Ectodermal cell (in vitro differentiated cells): Measurements from ENCODE around the gene VPS16.
"Not testable (repeated sequence)": the region's sequence is repeated elsewhere in the genome, so short reads cannot be mapped to it uniquely, and the experiment has no call there.

ENCODE experiments used
- H3K27ac ChIP-seq: 2 replicates; pipeline ENCODE4 v1.7.0; 2013; ENCODE audit warnings: mild to moderate bottlenecking, low read depth, low read length; ENCODE audit not compliant: insufficient read depth, poor library complexity, severe bottlenecking
- H3K27me3 ChIP-seq: 2 replicates; pipeline ENCODE4 v1.7.0; 2013; ENCODE audit warnings: mild to moderate bottlenecking, low read length; ENCODE audit not compliant: insufficient read depth, control insufficient read depth, poor library complexity, severe bottlenecking
- H3K36me3 ChIP-seq: one replicate; pipeline ENCODE4 v1.7.0; 2013; ENCODE audit warnings: low read length; ENCODE audit not compliant: control insufficient read depth, insufficient read depth
- H3K4me1 ChIP-seq: one replicate; pipeline ENCODE4 v1.7.0; 2013; ENCODE audit warnings: low read length; ENCODE audit not compliant: control insufficient read depth, insufficient read depth
- H3K4me3 ChIP-seq: 2 replicates; pipeline ENCODE4 v1.7.0; 2013; ENCODE audit warnings: low read depth, low read length, control low read depth; ENCODE audit not compliant: insufficient read depth
- H3K9me3 ChIP-seq: 2 replicates; pipeline ENCODE4 v1.7.0; 2013; ENCODE audit warnings: mild to moderate bottlenecking, low read length, moderate library complexity; ENCODE audit not compliant: control insufficient read depth
- WGBS, 2 experiments: methylation state at CpG; one replicate each; pipeline ENCODE4 v1.1.7; 2013; ENCODE audit warnings: missing lambda C conversion rate in 2 of 2; 5-methylcytosine and 5-hydroxymethylcytosine counted together

VPS16 gene

DNA sequence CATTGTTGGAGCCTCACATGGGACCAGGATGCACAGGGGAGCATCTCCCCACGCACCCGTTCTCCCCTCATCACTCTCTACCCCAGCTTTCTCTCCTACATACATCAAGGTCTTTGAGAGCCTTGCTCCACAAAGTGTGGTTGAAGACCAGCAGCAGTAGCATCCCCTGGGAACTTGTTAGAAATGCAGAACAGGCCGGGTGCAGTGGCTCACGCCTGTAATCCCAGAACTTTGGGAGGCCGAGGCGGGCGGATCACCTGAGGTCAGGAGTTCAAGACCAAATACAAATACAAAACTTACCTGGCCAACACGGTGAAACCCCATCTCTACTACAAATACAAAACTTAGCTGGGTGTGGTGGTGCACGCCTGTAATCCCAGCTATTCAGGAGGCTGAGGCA is 32.6 kb upstream of the VPS16 start:
- not testable (repeated sequence) for H3K36me3 ChIP-seq, H3K9me3 ChIP-seq, H3K4me1 ChIP-seq, H3K4me3 ChIP-seq, H3K27ac ChIP-seq
- WGBS, 2 experiments, result 88 to 92% methylated on average over 7 of the region's 9 CpGs
- H3K27me3 ChIP-seq, result peaks cover 45% of the 10 kb centered on the region

DNA sequence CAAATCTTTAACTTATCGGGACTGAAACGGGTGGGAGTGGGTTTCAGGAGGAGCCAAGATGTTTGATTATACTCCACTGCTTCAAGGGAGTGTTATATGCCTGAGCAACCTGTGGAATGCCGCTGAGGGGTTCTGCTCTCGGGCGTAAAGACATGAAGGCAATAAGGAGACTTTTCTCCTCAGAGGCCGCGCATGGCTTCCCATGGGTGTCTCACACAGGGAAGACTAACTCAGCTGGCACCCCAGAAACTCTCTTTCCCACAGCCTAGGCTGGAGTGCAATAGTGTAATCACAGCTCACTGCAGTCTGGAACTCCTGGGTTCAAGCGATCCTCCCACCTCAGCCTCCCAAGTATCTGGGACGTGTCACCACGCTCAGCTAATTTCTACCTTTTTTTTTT is 30.9 kb upstream of the VPS16 start:
- H3K4me3 ChIP-seq, result no peak overlapping the region
- no peaks in the 10 kb centered on the region for H3K9me3 ChIP-seq
- peaks cover 28% of the 10 kb centered on the region for H3K27me3 ChIP-seq
- WGBS, 2 experiments, result 87% methylated on average over 10 of the region's 10 CpGs
- no peaks in the 10 kb centered on the region for H3K4me1 ChIP-seq
- no peak overlapping the region for H3K27ac ChIP-seq
- H3K36me3 ChIP-seq, result no peaks in the 10 kb centered on the region

DNA sequence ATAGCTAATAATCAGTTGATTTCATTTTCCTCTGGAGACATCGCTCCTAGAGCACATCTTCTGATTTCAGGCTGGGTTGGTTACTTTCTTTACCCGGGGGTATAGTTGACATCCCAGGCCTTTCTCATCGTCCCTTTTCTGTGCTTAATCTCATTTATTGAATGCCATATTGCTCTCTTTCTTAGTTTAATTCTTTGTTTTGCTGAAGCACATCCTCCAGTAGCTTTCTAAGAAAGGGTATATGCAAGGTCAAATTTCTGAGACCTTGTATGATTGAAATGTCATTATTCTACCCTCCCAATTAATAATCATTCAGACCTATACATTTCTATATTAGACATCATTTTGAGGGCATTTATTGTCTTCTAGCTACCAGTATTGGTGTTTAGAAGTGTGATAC is 28.4 kb upstream of the VPS16 start:
- no peak overlapping the region for H3K27ac ChIP-seq
- H3K4me1 ChIP-seq, result no peaks in the 10 kb centered on the region
- H3K9me3 ChIP-seq, result no peaks in the 10 kb centered on the region
- H3K27me3 ChIP-seq, result peaks cover 3% of the 10 kb centered on the region
- WGBS, 2 experiments, result 75 to 79% methylated on average over 3 of the region's 3 CpGs
- no peaks in the 10 kb centered on the region for H3K36me3 ChIP-seq
- H3K4me3 ChIP-seq, result no peak overlapping the region

DNA sequence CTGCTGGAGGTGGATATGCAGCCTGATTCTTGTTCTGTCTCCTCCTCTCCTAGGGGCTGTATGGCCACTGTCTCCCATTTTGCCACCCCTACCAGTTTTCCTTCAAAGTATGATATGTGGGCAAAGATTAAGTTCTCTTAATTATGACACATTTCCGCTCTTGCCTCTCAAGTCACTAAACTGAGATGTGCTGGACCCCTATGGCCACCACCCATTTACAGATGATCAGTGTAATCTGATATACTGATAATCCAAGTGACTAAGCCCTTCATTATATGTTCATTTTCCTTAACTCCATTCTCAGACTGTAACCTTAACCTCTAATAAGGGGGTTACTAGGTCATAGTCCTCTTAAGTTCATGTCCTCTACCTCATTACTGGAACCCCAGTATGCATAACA is 26.5 kb upstream of the VPS16 start:
- 100% methylated on average over 1 of the region's 1 CpG for WGBS, 2 experiments
- H3K9me3 ChIP-seq, result no peaks in the 10 kb centered on the region
- no peaks in the 10 kb centered on the region for H3K4me1 ChIP-seq
- H3K4me3 ChIP-seq, result no peak overlapping the region
- H3K27ac ChIP-seq, result no peak overlapping the region
- H3K27me3 ChIP-seq, result no peaks in the 10 kb centered on the region
- no peaks in the 10 kb centered on the region for H3K36me3 ChIP-seq

DNA sequence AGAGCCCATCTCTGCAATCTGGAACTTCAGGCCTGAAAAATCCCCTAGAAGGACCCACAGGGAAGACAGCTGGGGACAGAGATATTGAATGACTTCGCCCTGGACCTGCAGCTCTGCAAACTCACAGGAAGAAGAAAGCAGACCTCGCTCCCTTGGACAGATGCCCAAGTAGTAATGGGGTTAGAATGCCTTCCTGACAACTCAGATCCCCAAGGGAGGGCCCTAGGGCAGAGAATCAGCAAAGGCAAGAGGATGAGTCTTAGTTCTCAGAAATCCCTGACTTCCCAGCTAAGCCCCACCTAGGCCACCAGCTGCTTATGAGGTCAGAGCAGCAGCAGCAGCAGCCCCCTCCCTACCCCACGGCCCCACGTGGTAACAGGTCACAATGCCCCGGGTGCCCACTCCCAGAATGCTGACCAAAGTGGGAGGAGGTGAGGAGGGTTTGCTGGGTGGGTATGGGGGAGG is 25.9 kb upstream of the VPS16 start, which contains the start of gene C20orf141:
Gene C20orf141, plus strand, starts transcription at position 401 of the 465 bp plus-strand sequence. CDS start 198 bp downstream, outside the sequence.
- Histone ChIP-seq H3K4me1 (no peaks in the 10 kb centered on the region), H3K4me3 (no peak within 1 kb of the TSS), H3K36me3 (no peaks in the 10 kb centered on the region), H3K9me3 (no peaks in the 10 kb centered on the region), H3K27me3 (no peaks in the 10 kb centered on the region), H3K27ac (no peak within 1 kb of the TSS)
- 59 to 61% methylated on average over 5 of the region's 5 CpGs for WGBS, 2 experiments

DNA sequence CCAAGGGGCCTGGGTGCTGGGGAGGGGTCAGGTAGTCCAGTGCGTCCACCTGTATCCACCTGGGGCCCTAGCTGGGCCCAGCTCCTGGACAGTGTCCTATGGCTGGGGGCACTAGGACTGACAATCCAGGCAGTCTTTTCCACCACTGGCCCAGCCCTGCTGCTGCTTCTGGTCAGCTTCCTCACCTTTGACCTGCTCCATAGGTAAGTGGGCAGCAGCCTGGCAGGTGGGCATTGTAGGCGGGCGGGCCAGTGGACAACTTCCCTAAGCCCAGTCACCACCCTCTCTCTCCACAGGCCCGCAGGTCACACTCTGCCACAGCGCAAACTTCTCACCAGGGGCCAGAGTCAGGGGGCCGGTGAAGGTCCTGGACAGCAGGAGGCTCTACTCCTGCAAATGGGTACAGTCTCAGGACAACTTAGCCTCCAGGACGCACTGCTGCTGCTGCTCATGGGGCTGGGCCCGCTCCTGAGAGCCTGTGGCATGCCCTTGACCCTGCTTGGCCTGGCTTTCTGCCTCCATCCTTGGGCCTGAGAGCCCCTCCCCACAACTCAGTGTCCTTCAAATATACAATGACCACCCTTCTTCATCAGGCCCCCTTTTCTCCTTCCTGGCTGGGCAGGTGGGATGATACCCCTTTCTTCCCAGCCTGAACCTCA is 25.2 kb upstream of the VPS16 start:
- 86 to 89% methylated on average over 8 of the region's 8 CpGs for WGBS, 2 experiments
- no peak overlapping the region for H3K27ac ChIP-seq

DNA sequence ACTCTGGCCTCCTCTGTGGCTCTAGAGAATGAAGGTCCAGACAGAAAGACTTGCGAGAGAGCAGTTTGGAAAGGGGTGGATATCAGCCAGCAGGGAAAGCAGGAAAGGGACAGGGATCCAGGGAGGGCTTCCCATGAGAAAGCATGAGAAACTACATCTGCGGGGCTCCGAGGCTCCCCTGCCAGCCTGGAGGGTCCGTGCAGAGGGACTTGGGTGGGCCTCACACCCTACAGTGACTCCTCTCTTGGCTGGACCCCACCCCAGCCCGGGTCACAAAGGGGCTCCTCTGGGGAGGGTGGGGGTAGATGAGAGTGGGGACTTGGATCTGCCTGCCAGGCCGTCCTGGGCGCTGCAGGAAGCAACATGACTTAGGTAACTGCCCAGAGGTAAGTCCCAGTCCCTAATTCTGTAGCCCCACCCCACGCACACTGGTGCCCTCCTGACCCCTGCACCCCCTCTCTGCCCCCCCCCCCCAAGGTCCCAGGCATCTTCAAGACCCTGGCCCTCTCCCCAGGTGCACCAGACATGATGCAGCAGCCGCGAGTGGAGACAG is 24.4 kb upstream of the VPS16 start, which contains the start of gene TMEM239:
Gene TMEM239, plus strand, starts transcription at position 335 of the 553 bp plus-strand sequence. Its CDS starts 191 bp downstream, at position 526.
- Histone ChIP-seq H3K4me1 (no peaks in the 10 kb centered on the region), H3K4me3 (no peak within 1 kb of the TSS), H3K27me3 (peaks cover 14% of the 10 kb centered on the region), H3K36me3 (no peaks in the 10 kb centered on the region), H3K9me3 (no peaks in the 10 kb centered on the region), H3K27ac (no peak within 1 kb of the TSS)
- WGBS, 2 experiments, result 84 to 85% methylated on average over 10 of the region's 10 CpGs

More for the DNA sequence above, 25.2 kb upstream of the VPS16 start:
- H3K27me3 ChIP-seq, result peaks cover 7% of the 10 kb centered on the region
- no peaks in the 10 kb centered on the region for H3K9me3 ChIP-seq
- no peaks in the 10 kb centered on the region for H3K36me3 ChIP-seq
- H3K4me1 ChIP-seq, result no peaks in the 10 kb centered on the region
- no peak overlapping the region for H3K4me3 ChIP-seq

DNA sequence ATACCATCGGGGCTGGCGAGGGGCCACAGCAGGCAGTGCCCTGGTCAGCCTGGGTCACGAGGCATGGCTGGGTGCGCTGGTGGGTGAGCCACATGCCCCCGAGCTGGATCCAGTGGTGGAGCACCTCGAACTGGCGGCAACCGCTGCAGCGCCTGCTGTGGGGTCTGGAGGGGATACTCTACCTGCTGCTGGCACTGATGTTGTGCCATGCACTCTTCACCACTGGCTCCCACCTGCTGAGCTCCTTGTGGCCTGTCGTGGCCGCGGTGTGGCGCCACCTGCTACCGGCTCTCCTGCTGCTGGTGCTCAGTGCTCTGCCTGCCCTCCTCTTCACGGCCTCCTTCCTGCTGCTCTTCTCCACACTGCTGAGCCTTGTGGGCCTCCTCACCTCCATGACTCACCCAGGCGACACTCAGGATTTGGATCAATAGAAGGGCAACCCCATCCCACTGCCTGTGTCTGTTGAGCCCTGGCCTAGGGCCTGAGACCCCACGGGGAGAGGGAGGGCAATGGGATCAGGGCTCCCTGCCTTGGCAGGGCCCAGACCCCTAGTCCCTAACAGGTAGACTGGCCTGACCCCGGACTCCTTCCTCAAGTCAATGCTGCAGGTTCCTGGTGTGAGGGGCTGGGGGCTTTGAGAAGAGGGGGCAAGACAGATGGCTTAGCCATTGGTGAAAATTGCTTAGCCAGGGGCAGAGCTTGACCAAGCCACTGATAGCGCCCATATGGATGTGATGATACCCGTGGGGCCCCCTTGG is 23.8 kb upstream of the VPS16 start:
- no peaks in the 10 kb centered on the region for H3K9me3 ChIP-seq
- H3K4me1 ChIP-seq, result no peaks in the 10 kb centered on the region
- no peaks in the 10 kb centered on the region for H3K36me3 ChIP-seq
- H3K27me3 ChIP-seq, result peaks cover 21% of the 10 kb centered on the region
- no peak overlapping the region for H3K27ac ChIP-seq
- 83 to 84% methylated on average over 20 of the region's 20 CpGs for WGBS, 2 experiments
- no peak overlapping the region for H3K4me3 ChIP-seq

DNA sequence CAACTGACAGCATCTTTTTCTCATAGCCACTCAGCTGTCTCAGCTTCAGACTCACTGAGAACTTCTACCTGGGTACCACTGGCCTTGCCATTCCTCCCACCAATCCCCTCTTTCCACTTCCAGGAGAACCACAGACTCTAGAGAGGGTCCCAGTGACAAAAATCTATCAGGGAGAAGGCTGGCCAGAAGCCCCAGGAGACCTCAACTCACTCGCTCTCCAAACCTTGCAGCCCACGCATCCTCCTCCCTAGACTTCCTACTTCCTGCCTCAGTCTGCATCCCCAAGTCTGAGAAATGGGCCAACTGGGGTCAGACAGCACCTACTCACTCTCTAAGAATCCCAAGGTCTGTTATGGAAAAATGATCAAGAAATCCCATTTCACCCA is 23.2 kb upstream of the VPS16 start:
- Histone ChIP-seq H3K9me3 (no peaks in the 10 kb centered on the region), H3K27ac (no peak overlapping the region), H3K4me3 (no peak overlapping the region), H3K27me3 (peaks cover 27% of the 10 kb centered on the region), H3K4me1 (no peaks in the 10 kb centered on the region), H3K36me3 (no peaks in the 10 kb centered on the region)
- WGBS, 2 experiments, result 83 to 97% methylated on average over 2 of the region's 2 CpGs

DNA sequence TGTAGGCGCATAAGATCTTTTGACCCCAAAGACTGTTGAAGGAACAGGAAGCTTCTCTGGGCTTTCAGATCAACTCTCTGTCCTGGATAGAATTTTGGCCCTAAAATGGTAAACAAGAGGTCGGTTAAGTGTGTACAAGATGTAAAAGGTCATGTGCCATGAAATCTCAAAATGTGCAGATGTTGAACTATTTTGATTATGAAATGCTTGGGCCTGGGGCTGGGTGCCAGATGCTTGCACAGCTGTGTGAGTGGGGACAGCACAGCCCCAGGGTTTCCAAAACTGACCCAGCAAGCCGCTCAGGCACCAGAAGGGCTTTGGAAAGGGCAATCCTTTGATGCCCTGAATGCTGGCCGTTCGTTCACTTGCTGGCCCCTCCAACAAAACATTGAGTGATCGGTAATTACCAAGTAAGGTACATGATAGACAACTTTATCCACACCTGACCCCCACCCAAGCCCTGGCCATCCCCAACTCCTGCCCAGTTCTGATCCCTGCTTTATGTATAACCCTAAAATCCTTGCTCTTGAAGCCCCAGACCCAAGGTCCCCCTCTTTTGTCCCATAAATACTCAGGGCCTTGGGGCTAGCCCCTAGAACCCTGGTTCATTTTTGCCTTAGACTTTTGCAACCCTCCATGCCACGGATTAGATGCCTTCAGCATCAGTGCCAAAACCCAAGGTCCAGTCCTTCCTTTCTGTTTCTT is 22.5 kb upstream of the VPS16 start:
- no peaks in the 10 kb centered on the region for H3K9me3 ChIP-seq
- H3K27me3 ChIP-seq, result peaks cover 28% of the 10 kb centered on the region
- no peak overlapping the region for H3K27ac ChIP-seq
- no peak overlapping the region for H3K4me3 ChIP-seq
- no peaks in the 10 kb centered on the region for H3K36me3 ChIP-seq
- 92 to 96% methylated on average over 7 of the region's 7 CpGs for WGBS, 2 experiments
- no peaks in the 10 kb centered on the region for H3K4me1 ChIP-seq
